Neural progenitor cell (in vitro differentiated cells): ENCODE results near the gene RAB20. TPM values are rescaled to one million over a fixed set of nuclear protein-coding genes. Genes with fewer than 3 reads are reported as not detected.
A peak's percentile ranks its signal among the peaks of the same experiment; 100 is the strongest.

Experiments
- DNase-seq: peaks from one replicate; pipeline ENCODE4 v3.0.0-alpha.2; 2016; ENCODE audit warnings: low spot score
- H2AFZ ChIP-seq: fragments of 200-600 bp; sonication (generic); replicated peaks from 2 replicates; pipeline ENCODE4 v1.6.1; 2016; ENCODE audit warnings: antibody characterized with exemption
- H3F3A ChIP-seq: fragments of 200-600 bp; sonication (generic); 2 replicates; pipeline ENCODE4 v1.6.1; 2016; ENCODE audit warnings: antibody characterized with exemption, low read depth
- H3K27ac ChIP-seq: fragments of 200-600 bp; sonication (generic); 2 replicates; pipeline ENCODE4 v1.5.1; 2016; ENCODE audit warnings: mild to moderate bottlenecking
- H3K27me3 ChIP-seq: fragments of 200-600 bp; sonication (generic); 2 replicates; pipeline ENCODE4 v1.6.1; 2016; ENCODE audit warnings: mild to moderate bottlenecking, moderate library complexity
- H3K36me3 ChIP-seq: fragments of 200-600 bp; sonication (generic); 2 replicates; pipeline ENCODE4 v1.5.1; 2016
- H3K4me1 ChIP-seq: fragments of 200-600 bp; sonication (generic); 2 replicates; pipeline ENCODE4 v1.6.1; 2016; ENCODE audit warnings: mixed run types
- H3K4me2 ChIP-seq: fragments of 200-600 bp; sonication (generic); 2 replicates; pipeline ENCODE4 v1.6.1; 2016
- H3K4me3 ChIP-seq: fragments of 200-600 bp; sonication (generic); 2 replicates; pipeline ENCODE4 v1.5.1; 2016
- H3K79me2 ChIP-seq: fragments of 200-600 bp; sonication (generic); 2 replicates; pipeline ENCODE4 v1.6.1; 2016; ENCODE audit warnings: low read depth
- H3K9ac ChIP-seq: fragments of 200-600 bp; sonication (generic); 2 replicates; pipeline ENCODE4 v1.6.1; 2016
- H3K9me3 ChIP-seq: fragments of 200-600 bp; sonication (generic); 2 replicates; pipeline ENCODE4 v1.5.1; 2016; ENCODE audit warnings: low read depth
- H4K20me1 ChIP-seq: fragments of 200-600 bp; sonication (generic); 2 replicates; pipeline ENCODE4 v1.6.1; 2016; ENCODE audit warnings: low read depth
- H3K27ac Mint-ChIP-seq: 3 replicates; pipeline ENCODE4 v1.8.0; 2021; ENCODE audit warnings: mixed read lengths
- H3K27me3 Mint-ChIP-seq: 2 replicates; pipeline ENCODE4 v1.8.0; 2022; ENCODE audit warnings: low read depth, mild to moderate bottlenecking, inconsistent platforms, moderate library complexity, mixed read lengths; ENCODE audit not compliant: insufficient read depth
- H3K36me3 Mint-ChIP-seq: 3 replicates; pipeline ENCODE4 v1.8.0; 2021; ENCODE audit warnings: mixed read lengths
- H3K4me1 Mint-ChIP-seq: 3 replicates; pipeline ENCODE4 v1.8.0; 2021; ENCODE audit warnings: mixed read lengths
- H3K4me3 Mint-ChIP-seq: 3 replicates; pipeline ENCODE4 v1.8.0; 2021; ENCODE audit warnings: mild to moderate bottlenecking, moderate library complexity, mixed read lengths
- H3K9me3 Mint-ChIP-seq: 3 replicates; pipeline ENCODE4 v1.8.0; 2020; ENCODE audit warnings: mixed read lengths
- CTCF ChIP-seq: fragments of 200-600 bp; sonication (generic); IDR thresholded peaks from 2 replicates; pipeline ENCODE4 v1.5.1; 2017; ENCODE audit warnings: antibody characterized with exemption, mild to moderate bottlenecking
- EZH2 ChIP-seq: fragments of 200-600 bp; sonication (generic); IDR thresholded peaks from 2 replicates; pipeline ENCODE4 v1.6.1; 2017; ENCODE audit warnings: antibody characterized with exemption, mild to moderate bottlenecking, moderate library complexity
- EZH2phosphoT487 ChIP-seq: fragments of 200-600 bp; sonication (generic); IDR thresholded peaks from 2 replicates; pipeline ENCODE4 v1.6.1; 2017; ENCODE audit warnings: antibody characterized with exemption
- total RNA-seq: library from RNA; depleted of rRNA; stranded (reverse); fragments of >200 nt; gene quantifications from 2 replicates; pipeline ENCODE4 v1.2.3, GENCODE V29; 2015; ENCODE audit warnings: low replicate concordance

Gene RAB20
- total RNA-seq, 1 donor from 2014 or later: 0.58 TPM

- no peaks in the 10 kb centered on the region for H3K79me2 ChIP-seq
- H3K27ac Mint-ChIP-seq: no peak overlapping the region
- TF ChIP-seq EZH2phosphoT487: no peak
- TF ChIP-seq EZH2: no peak
- no peak for TF ChIP-seq CTCF
- no peak overlapping the region for H3K4me3 Mint-ChIP-seq
- no peaks in the 10 kb centered on the region for H3F3A ChIP-seq
- H3K4me1 Mint-ChIP-seq: no peaks in the 10 kb centered on the region
- H2AFZ ChIP-seq: no peak overlapping the region
- no peak overlapping the region for H3K9ac ChIP-seq
- H3K36me3 ChIP-seq: no peaks in the 10 kb centered on the region
- H3K27ac ChIP-seq: no peak overlapping the region
- peaks cover 28% of the 10 kb centered on the region for H3K36me3 Mint-ChIP-seq
- H3K9me3 Mint-ChIP-seq: no peaks in the 10 kb centered on the region
- H3K4me2 ChIP-seq: no peak overlapping the region
- H3K27me3 ChIP-seq: no peaks in the 10 kb centered on the region
- H3K4me1 ChIP-seq: peaks cover 5% of the 10 kb centered on the region
- no peak for DNase-seq
- no peak overlapping the region for H3K4me3 ChIP-seq
- H4K20me1 ChIP-seq: no peaks in the 10 kb centered on the region
- no peaks in the 10 kb centered on the region for H3K9me3 ChIP-seq
- H3K27me3 Mint-ChIP-seq: peaks cover 5% of the 10 kb centered on the region
Observed at GRCh38 chr13:110476220-110476617, 85.3 kb downstream of the RAB20 start.

- no peak overlapping the region for H3K9ac ChIP-seq
- H3K36me3 ChIP-seq: no peaks in the 10 kb centered on the region
- Mint-ChIP-seq H3K36me3 (peaks cover 33% of the 10 kb centered on the region), H3K4me1 (no peaks in the 10 kb centered on the region), H3K4me3 (peak overlapping the region; percentile 27), H3K9me3 (no peaks in the 10 kb centered on the region), H3K27ac (no peak overlapping the region), H3K27me3 (peaks cover 5% of the 10 kb centered on the region)
- H2AFZ ChIP-seq: no peak overlapping the region
- H4K20me1 ChIP-seq: no peaks in the 10 kb centered on the region
- H3K4me3 ChIP-seq: no peak overlapping the region
- TF ChIP-seq EZH2 (no peak), CTCF (no peak), EZH2phosphoT487 (no peak)
- H3K79me2 ChIP-seq: no peaks in the 10 kb centered on the region
- no peaks in the 10 kb centered on the region for H3K27me3 ChIP-seq
- H3K27ac ChIP-seq: no peak overlapping the region
- no peak overlapping the region for H3K4me2 ChIP-seq
- peaks cover 5% of the 10 kb centered on the region for H3K4me1 ChIP-seq
- no peaks in the 10 kb centered on the region for H3K9me3 ChIP-seq
- no peaks in the 10 kb centered on the region for H3F3A ChIP-seq
- DNase-seq: no peak
Observed at GRCh38 chr13:110475550-110476219, 85.8 kb downstream of the RAB20 start.

- no peak overlapping the region for H2AFZ ChIP-seq
- peaks cover 5% of the 10 kb centered on the region for H3K4me1 ChIP-seq
- no peak overlapping the region for H3K27ac ChIP-seq
- no peaks in the 10 kb centered on the region for H3K79me2 ChIP-seq
- no peak overlapping the region for H3K27ac Mint-ChIP-seq
- H3K9me3 Mint-ChIP-seq: no peaks in the 10 kb centered on the region
- H3K27me3 ChIP-seq: no peaks in the 10 kb centered on the region
- no peak overlapping the region for H3K4me2 ChIP-seq
- H3F3A ChIP-seq: no peaks in the 10 kb centered on the region
- DNase-seq: no peak
- H3K36me3 ChIP-seq: no peaks in the 10 kb centered on the region
- no peak overlapping the region for H3K9ac ChIP-seq
- peaks cover 37% of the 10 kb centered on the region for H3K36me3 Mint-ChIP-seq
- H3K4me3 Mint-ChIP-seq: no peak overlapping the region
- no peak overlapping the region for H3K4me3 ChIP-seq
- no peaks in the 10 kb centered on the region for H3K4me1 Mint-ChIP-seq
- peaks cover 4% of the 10 kb centered on the region for H3K27me3 Mint-ChIP-seq
- H3K9me3 ChIP-seq: no peaks in the 10 kb centered on the region
- TF ChIP-seq EZH2phosphoT487: no peak
- TF ChIP-seq CTCF: no peak
- TF ChIP-seq EZH2: no peak
- H4K20me1 ChIP-seq: no peaks in the 10 kb centered on the region
Observed at GRCh38 chr13:110475117-110475516, 86.4 kb downstream of the RAB20 start.
